HEK293T (cell line): ENCODE data around the gene CHRM5.

Source experiments
- CTCF ChIA-PET: fragments of 350-600 bp; formaldehyde crosslinking; extraction: SDS; loops from one replicate; lab custom pipeline; 2021; ENCODE audit warnings: antibody characterized with exemption, inconsistent platforms; lab: Yijun Ruan, JAX
- POLR2A ChIA-PET: fragments of 350-600 bp; formaldehyde crosslinking; extraction: SDS; loops from one replicate; lab custom pipeline; 2020; ENCODE audit warnings: antibody characterized with exemption, inconsistent platforms; lab: Yijun Ruan, JAX
- DNase-seq: peaks from one replicate; pipeline ENCODE4 v3.0.0; 2012; ENCODE audit warnings: mixed read lengths; ENCODE audit errors: extremely low spot score
- ARNT ChIP-seq: fragments of 450-650 bp; IDR thresholded peaks from 2 replicates; pipeline ENCODE4 v1.6.1; 2017; ENCODE audit warnings: mild to moderate bottlenecking
- BHLHE40 ChIP-seq: fragments of 450-650 bp; IDR thresholded peaks from 2 replicates; pipeline ENCODE4 v1.6.1; 2016; ENCODE audit warnings: mild to moderate bottlenecking, moderate library complexity, borderline replicate concordance
- CTBP1 ChIP-seq: fragments of 450-650 bp; IDR thresholded peaks from 2 replicates; pipeline ENCODE4 v1.6.1; 2016; ENCODE audit warnings: borderline replicate concordance
- ELF4 ChIP-seq: fragments of 450-650 bp; IDR thresholded peaks from 2 replicates; pipeline ENCODE4 v1.6.1; 2017; ENCODE audit warnings: antibody characterized with exemption
- FOXA1 ChIP-seq: fragments of 450-650 bp; IDR thresholded peaks from 2 replicates; pipeline ENCODE4 v1.6.1; 2016; ENCODE audit warnings: mild to moderate bottlenecking
- FOXK2 ChIP-seq: fragments of 450-650 bp; IDR thresholded peaks from 2 replicates; pipeline ENCODE4 v1.6.1; 2016; ENCODE audit warnings: mild to moderate bottlenecking
- FOXM1 ChIP-seq: fragments of 450-650 bp; IDR thresholded peaks from 2 replicates; pipeline ENCODE4 v1.6.1; 2017; ENCODE audit warnings: mild to moderate bottlenecking, borderline replicate concordance
- HDGF ChIP-seq: fragments of 450-650 bp; IDR thresholded peaks from 2 replicates; pipeline ENCODE4 v1.6.1; 2017; ENCODE audit warnings: antibody characterized with exemption, borderline replicate concordance
- L3MBTL2 ChIP-seq: fragments of 450-650 bp; conservative IDR thresholded peaks from 2 replicates; pipeline ENCODE4 v1.6.1; 2016; ENCODE audit warnings: mild to moderate bottlenecking
- LEF1 ChIP-seq: fragments of 450-650 bp; IDR thresholded peaks from 2 replicates; pipeline ENCODE4 v1.6.1; 2017; ENCODE audit warnings: mild to moderate bottlenecking, borderline replicate concordance
- NFRKB ChIP-seq: fragments of 450-650 bp; IDR thresholded peaks from 2 replicates; pipeline ENCODE4 v1.6.1; 2016; ENCODE audit warnings: mild to moderate bottlenecking, moderate library complexity
- SP1 ChIP-seq: fragments of 450-650 bp; IDR thresholded peaks from 2 replicates; pipeline ENCODE4 v1.6.1; 2017
- SUZ12 ChIP-seq: fragments of 450-650 bp; IDR thresholded peaks from 2 replicates; pipeline ENCODE4 v1.6.1; 2016; ENCODE audit warnings: mild to moderate bottlenecking
- TARDBP ChIP-seq: fragments of 450-650 bp; IDR thresholded peaks from 2 replicates; pipeline ENCODE4 v1.6.1; 2016
- ZNF384 ChIP-seq: fragments of 450-650 bp; IDR thresholded peaks from 2 replicates; pipeline ENCODE4 v1.6.1; 2016
- TF ChIP-seq, protein P1 (sequence below): fragments of 450-650 bp; IDR thresholded peaks from 2 replicates; pipeline ENCODE4 v1.6.1; 2016

Gene CHRM5

DNA sequence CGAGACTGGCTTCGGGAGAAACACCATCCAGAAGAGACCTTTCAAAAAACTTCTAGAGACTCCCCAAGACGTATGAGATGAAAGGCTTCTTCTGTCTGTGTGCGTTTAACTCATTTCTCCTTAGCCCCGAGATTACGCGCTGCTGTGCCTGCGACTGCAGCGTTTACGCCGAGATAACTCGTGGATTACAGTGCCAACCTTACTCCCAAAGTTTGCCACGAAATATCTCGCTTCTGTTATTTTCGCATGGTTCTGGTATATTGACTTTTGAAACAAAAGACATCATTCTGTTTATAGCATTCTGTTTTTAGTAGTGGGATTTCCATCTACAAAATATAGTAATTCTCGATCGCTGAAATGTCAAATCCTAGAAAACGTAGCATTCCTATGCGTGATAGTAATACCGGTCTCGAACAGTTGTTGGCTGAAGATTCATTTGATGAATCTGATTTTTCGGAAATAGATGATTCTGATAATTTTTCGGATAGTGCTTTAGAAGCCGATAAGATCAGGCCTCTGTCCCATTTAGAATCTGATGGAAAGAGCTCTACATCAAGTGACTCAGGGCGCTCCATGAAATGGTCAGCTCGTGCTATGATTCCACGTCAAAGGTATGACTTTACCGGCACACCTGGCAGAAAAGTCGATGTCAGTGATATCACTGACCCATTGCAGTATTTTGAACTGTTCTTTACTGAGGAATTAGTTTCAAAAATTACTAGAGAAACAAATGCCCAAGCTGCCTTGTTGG, 134.1 kb downstream of the CHRM5 start:
- POLR2A ChIA-PET: interaction anchor here (0.6 to 2.1 kb wide), 7 partner anchors 19 to 482 kb away, joined by 3 to 8 read pairs (median 3); partner anchors contain the start of genes EMC4, GOLGA8B and KATNBL1
- CTCF ChIA-PET: interaction anchor here (1.0 kb wide), 1 partner anchor 9 kb away, joined by 5 read pairs; no protein-coding TSS in a partner anchor
- TF ChIP-seq FOXM1 (no peak), L3MBTL2 (peak; percentile 57)
- DNase-seq: no peak

DNA sequence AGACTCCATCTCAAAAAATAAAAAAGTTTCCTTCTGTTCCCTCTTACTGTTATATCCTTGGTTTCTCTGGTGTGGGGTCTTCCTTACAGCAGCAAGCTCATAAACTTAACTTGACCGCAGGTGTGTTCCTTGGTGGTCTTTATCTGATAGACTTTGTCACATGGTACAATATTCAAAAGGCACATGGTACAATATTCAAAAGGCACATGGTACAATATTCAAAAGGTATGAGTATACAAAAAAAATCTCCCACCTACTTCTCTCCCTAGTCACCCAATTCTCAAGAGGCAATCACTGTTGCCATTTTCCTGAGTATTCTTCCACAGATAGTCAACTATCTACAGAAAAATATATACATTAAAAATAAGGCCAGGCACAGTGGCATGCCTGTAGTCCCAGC, 138.1 kb downstream of the CHRM5 start:
- POLR2A ChIA-PET: interaction anchor here (0.6 kb wide), 1 partner anchor 224 kb away, joined by 3 read pairs; no protein-coding TSS in a partner anchor
- TF ChIP-seq LEF1 (no peak), ELF4 (no peak), ARNT (no peak), ZNF384 (no peak), FOXA1 (no peak), BHLHE40 (no peak), SUZ12 (no peak), CTBP1 (no peak), FOXK2 (no peak), TARDBP (no peak)
- TF ChIP-seq, protein P1, sequence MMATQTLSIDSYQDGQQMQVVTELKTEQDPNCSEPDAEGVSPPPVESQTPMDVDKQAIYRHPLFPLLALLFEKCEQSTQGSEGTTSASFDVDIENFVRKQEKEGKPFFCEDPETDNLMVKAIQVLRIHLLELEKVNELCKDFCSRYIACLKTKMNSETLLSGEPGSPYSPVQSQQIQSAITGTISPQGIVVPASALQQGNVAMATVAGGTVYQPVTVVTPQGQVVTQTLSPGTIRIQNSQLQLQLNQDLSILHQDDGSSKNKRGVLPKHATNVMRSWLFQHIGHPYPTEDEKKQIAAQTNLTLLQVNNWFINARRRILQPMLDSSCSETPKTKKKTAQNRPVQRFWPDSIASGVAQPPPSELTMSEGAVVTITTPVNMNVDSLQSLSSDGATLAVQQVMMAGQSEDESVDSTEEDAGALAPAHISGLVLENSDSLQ: no peak
- no peak for DNase-seq
- CTCF ChIA-PET: no interaction called here

DNA sequence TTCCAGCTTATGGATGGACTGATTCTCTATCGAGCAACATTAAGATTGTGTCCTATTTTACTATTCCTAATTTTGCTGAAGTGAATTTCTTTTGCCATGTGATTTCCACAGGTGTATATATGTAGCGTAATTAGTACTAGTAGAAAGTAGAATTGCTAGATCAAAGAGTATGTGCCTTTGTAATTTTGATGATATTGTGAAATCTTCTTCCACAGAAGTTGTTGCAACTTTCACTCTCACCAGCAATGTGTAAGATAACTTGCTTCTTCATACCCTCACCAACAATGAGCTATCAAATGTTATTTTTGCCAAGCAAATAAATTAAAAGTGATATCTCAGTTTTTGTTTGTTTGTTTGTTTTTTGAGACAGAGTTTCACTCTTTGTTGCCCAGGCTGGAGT, 139.0 kb downstream of the CHRM5 start:
- POLR2A ChIA-PET: no interaction called here
- CTCF ChIA-PET: no interaction called here
- DNase-seq: no peak
- TF ChIP-seq FOXK2 (no peak), ZNF384 (no peak)

DNA sequence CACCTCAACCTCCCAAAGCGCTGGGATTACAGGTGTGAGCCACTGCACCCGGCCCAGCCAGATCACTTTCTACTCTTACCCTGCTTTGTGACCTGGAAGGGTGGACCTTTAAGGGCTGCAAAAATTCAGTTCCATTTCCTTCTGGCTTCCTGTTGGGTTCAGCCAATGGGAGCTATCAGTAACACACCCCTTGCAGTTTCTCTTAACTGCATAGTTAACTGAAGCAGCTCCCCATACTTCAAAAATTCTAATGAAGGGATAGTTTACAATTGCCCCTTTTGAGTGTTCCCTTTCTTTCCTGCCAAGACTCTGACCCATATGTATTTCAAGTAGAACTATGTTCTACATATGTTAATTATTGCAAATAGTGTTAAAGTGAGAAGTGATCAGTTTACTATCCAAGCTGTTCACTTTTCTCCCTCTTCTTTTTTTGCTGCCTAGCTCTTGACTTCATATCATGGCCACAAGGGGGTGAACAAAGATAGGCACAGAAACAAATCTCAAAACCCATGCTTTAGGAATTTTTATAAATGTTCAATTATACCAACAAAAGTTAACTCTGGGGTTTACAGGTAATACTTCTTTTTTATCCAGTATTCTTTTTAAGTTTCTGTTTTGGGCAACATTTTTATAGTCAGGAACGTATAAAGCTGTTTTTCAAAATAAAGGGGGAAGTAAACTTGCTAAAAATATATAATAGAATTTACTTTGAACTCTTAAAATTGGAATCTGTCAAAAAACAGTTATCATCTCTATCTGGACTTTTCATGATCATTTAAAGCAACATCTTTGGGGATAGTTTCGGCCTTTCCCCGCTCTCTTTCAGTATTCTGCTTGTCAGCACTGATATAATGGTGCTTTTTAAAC, 141.7 kb downstream of the CHRM5 start:
- ChIA-PET CTCF (interaction anchor here (0.5 to 2.8 kb wide), 11 partner anchors 9 to 1122 kb away, joined by 3 to 13 read pairs (median 3); partner anchors contain the start of gene KATNBL1), POLR2A (interaction anchor here (1.9 kb wide), 1 partner anchor 99 kb away, joined by 10 read pairs; the partner anchor contains the start of gene KATNBL1)
- DNase-seq: peak; percentile 11
- TF ChIP-seq ELF4: no peak
- no peak for TF ChIP-seq NFRKB
- TF ChIP-seq FOXA1: no peak
- no peak for TF ChIP-seq HDGF
- no peak for TF ChIP-seq TARDBP
- TF ChIP-seq SP1: no peak
- TF ChIP-seq FOXM1: no peak
- TF ChIP-seq ZNF384: no peak
- no peak for TF ChIP-seq LEF1
- TF ChIP-seq CTBP1: no peak
- no peak for TF ChIP-seq BHLHE40
- TF ChIP-seq ARNT: no peak
- TF ChIP-seq SUZ12: no peak
- TF ChIP-seq FOXK2: no peak
- TF ChIP-seq, protein P1: no peak
- no peak for TF ChIP-seq L3MBTL2

DNA sequence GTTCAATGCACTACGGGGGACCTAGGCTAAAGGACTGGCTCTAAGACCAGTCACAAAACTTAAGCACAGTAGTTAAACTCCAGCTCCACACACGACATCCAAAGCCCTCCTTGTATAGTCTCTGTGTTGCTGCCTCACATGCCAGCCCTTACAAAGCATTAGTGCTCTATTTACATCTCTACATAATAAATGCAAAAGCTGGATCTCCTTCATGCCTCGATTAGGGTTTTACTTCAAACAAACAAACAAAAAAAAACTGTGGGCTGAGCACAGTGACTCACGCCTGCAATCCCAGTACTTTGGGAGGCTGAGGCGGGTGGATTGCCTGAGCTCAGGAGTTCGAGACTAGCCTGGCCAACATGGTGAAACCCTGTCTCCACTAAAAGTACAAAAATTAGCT, 143.2 kb downstream of the CHRM5 start:
- POLR2A ChIA-PET: no interaction called here
- TF ChIP-seq ELF4 (no peak), FOXA1 (no peak), SUZ12 (no peak), SP1 (no peak), CTBP1 (no peak), ARNT (no peak), L3MBTL2 (no peak), TARDBP (no peak), FOXK2 (no peak)
- CTCF ChIA-PET: interaction anchor here (0.7 to 2.8 kb wide), 4 partner anchors 9 to 476 kb away, joined by 4 to 13 read pairs (median 6); partner anchors contain the start of gene KATNBL1
- no peak for DNase-seq

DNA sequence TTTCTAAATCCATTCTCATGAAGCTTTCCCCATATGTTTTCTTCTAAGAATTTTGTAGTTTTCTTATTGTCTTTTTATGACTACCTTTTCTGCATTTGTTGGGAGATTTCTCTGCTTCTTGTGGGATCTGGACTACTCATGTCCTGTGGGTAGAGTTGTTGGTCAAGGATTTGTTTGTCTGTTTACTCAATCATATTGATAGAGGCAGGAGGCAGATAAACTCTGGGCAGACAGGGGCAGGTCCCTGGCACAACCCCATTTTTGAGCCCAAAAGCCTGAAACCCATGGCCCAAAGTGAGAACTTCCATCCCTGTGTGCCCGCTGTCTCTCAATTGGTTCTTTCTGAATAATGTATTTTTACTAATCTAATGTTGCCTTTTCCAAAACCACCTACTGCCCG, 145.9 kb downstream of the CHRM5 start:
- no peak for DNase-seq
- ChIA-PET POLR2A (no interaction called here), CTCF (no interaction called here)
- no peak for TF ChIP-seq HDGF
- TF ChIP-seq ZNF384: no peak
- no peak for TF ChIP-seq FOXA1
- TF ChIP-seq SUZ12: no peak

DNA sequence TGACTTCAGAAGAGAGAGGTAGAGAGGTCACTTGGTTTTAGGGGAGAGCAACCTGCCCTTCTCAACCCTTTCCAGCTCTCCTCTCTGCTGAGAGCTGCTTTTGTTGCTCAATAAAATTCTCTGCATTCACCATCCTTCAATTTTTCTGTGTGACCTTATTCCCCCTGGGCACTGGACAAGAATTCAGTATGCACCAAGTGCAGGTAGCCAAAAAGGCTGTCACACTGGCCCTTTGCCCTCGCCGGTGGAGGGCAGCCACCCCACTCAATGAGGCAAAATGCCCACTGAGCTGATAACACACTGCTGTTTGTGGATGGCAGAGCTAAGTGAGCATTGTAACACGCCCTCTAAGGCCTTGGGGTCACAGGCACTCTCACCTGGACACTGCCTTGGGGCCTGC, 146.4 kb downstream of the CHRM5 start:
- no peak for TF ChIP-seq ELF4
- TF ChIP-seq FOXM1: no peak
- TF ChIP-seq NFRKB: no peak
- TF ChIP-seq CTBP1: no peak
- no peak for TF ChIP-seq LEF1
- no peak for TF ChIP-seq SP1
- TF ChIP-seq FOXA1: no peak
- no peak for TF ChIP-seq SUZ12
- DNase-seq: no peak
- CTCF ChIA-PET: no interaction called here
- POLR2A ChIA-PET: no interaction called here
